IMR-90 (cell line): ENCODE data around the gene MYD88.

Experiments used
- BHLHE40 ChIP-seq: fragments of 150-350 bp; IDR thresholded peaks from 2 replicates; pipeline ENCODE4 v1.6.1; 2016; ENCODE audit warnings: mild to moderate bottlenecking, low read depth, low read length
- CEBPB ChIP-seq: IDR thresholded peaks from 2 replicates; pipeline ENCODE4 v1.6.1; 2012; ENCODE audit warnings: low read depth, low read length, improper control_type of control experiment
- CHD1 ChIP-seq: IDR thresholded peaks from 2 replicates; pipeline ENCODE4 v1.6.1; 2012; ENCODE audit warnings: low read depth, low read length, improper control_type of control experiment
- FOS ChIP-seq: fragments of 150-350 bp; IDR thresholded peaks from 2 replicates; pipeline ENCODE4 v1.6.1; 2016; ENCODE audit warnings: low read depth, low read length
- MAFK ChIP-seq: IDR thresholded peaks from 2 replicates; pipeline ENCODE4 v1.6.1; 2012; ENCODE audit warnings: low read depth, low read length, improper control_type of control experiment
- MAZ ChIP-seq: IDR thresholded peaks from 2 replicates; pipeline ENCODE4 v1.6.1; 2012; ENCODE audit warnings: low read depth, mild to moderate bottlenecking, low read length, improper control_type of control experiment, moderate library complexity, borderline replicate concordance
- MXI1 ChIP-seq: IDR thresholded peaks from 2 replicates; pipeline ENCODE4 v1.6.1; 2012; ENCODE audit warnings: low read depth, mild to moderate bottlenecking, low read length, moderate library complexity, borderline replicate concordance
- POLR2A ChIP-seq: IDR thresholded peaks from 2 replicates; pipeline ENCODE4 v1.6.1; 2012; ENCODE audit warnings: mild to moderate bottlenecking, low read depth, low read length
- RAD21 ChIP-seq: IDR thresholded peaks from 2 replicates; pipeline ENCODE4 v1.6.1; 2012; ENCODE audit warnings: low read length, improper control_type of control experiment
- RCOR1 ChIP-seq: IDR thresholded peaks from 2 replicates; pipeline ENCODE4 v1.6.1; 2012; ENCODE audit warnings: mild to moderate bottlenecking, low read length, improper control_type of control experiment; ENCODE audit not compliant: insufficient replicate concordance
- SMC3 ChIP-seq: fragments of 150-350 bp; IDR thresholded peaks from 2 replicates; pipeline ENCODE4 v1.6.1; 2016; ENCODE audit warnings: low read depth, mild to moderate bottlenecking, antibody characterized with exemption, low read length, moderate library complexity
- TF ChIP-seq, protein P1 (sequence below): conservative IDR thresholded peaks from 2 replicates; pipeline ENCODE4 v1.5.1; 2012; ENCODE audit warnings: mild to moderate bottlenecking, low read depth, low read length, improper control_type of control experiment
- TF ChIP-seq, protein P2 (sequence below): fragments of 150-350 bp; IDR thresholded peaks from 2 replicates; pipeline ENCODE4 v1.6.1; 2016; ENCODE audit warnings: low read depth, mild to moderate bottlenecking, low read length, moderate library complexity, borderline replicate concordance

DNA sequence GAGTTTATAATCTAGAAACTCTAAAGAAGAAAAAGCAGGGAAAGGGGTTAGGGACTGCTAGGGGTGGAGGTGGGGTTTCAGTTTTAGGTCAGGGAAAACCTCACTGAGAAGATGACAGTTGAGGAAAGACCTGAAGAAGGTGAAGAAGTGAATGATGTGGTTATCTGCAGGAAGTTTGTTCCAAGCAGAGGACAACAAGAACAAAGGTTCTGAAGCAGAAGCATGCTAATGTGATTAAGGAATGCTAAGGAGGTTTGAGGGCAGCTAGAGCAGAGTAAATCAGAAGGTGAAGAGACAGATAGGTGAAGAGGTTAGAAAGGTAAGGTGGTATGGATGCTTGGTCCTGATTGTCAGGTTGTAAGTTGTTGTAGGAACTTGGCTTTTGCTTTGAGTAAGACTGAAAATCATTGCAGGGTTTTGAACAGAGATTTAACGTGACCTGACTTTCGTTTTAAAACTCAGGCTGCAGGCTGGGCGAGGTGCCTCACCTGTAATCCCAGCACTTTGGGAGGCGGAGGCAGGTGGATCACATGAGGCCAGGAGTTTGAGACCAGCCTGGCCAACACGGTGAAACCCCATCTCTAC lies 35.5 kb downstream of the MYD88 start:
- TF ChIP-seq, protein P1, sequence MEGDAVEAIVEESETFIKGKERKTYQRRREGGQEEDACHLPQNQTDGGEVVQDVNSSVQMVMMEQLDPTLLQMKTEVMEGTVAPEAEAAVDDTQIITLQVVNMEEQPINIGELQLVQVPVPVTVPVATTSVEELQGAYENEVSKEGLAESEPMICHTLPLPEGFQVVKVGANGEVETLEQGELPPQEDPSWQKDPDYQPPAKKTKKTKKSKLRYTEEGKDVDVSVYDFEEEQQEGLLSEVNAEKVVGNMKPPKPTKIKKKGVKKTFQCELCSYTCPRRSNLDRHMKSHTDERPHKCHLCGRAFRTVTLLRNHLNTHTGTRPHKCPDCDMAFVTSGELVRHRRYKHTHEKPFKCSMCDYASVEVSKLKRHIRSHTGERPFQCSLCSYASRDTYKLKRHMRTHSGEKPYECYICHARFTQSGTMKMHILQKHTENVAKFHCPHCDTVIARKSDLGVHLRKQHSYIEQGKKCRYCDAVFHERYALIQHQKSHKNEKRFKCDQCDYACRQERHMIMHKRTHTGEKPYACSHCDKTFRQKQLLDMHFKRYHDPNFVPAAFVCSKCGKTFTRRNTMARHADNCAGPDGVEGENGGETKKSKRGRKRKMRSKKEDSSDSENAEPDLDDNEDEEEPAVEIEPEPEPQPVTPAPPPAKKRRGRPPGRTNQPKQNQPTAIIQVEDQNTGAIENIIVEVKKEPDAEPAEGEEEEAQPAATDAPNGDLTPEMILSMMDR: no peak
- TF ChIP-seq RAD21 (no peak), POLR2A (no peak), FOS (no peak), CEBPB (no peak), SMC3 (no peak), BHLHE40 (no peak), MXI1 (no peak), MAFK (no peak), RCOR1 (no peak), CHD1 (no peak), MAZ (no peak)
- TF ChIP-seq, protein P2, sequence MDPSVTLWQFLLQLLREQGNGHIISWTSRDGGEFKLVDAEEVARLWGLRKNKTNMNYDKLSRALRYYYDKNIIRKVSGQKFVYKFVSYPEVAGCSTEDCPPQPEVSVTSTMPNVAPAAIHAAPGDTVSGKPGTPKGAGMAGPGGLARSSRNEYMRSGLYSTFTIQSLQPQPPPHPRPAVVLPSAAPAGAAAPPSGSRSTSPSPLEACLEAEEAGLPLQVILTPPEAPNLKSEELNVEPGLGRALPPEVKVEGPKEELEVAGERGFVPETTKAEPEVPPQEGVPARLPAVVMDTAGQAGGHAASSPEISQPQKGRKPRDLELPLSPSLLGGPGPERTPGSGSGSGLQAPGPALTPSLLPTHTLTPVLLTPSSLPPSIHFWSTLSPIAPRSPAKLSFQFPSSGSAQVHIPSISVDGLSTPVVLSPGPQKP: no peak
